ENCODE data around the gene SMAD7. TPM values are rescaled to one million over a fixed set of nuclear protein-coding genes. Genes with fewer than 3 reads are reported as not detected.

Gene SMAD7
- total RNA-seq, 2 donors from 2014 or later, result 23.3 to 44.5 TPM

DNA sequence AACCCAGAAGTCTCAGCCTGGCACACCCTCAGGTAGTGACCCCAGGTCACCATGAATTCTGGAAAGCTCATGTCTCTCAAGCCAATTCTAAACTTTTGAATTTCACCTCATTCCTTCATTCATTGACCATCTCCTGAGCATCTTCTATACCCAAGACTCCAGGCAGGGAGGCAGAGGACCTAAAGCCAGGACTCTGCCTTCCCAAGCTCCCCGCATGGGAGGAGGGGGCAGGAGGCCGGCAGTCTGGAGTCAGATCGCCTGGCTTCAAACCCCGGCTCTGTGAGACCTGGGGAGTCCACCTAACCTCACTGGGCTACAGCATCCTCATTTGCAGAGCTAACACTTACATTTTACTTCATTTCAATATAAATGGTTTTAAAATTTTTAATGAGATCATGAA lies 59.0 kb downstream of the SMAD7 start:
- H3K4me3 ChIP-seq, result no peak overlapping the region
- H3K27me3 ChIP-seq, result no peaks in the 10 kb centered on the region
- WGBS, 2 donors, result 97 to 100% methylated on average over 3 to 4 of the region's 4 CpGs
- intact Hi-C loops (cut with DNase I), result no loop called here
- H3K36me3 ChIP-seq (replicated peaks in 1 of 2; ENCODE audit: insufficient read depth in 1 of 2, low read depth in 2 of 2), result no peaks in the 10 kb centered on the region
- H3K4me1 ChIP-seq, result peaks cover 8% of the 10 kb centered on the region
- TF ChIP-seq, protein P1, sequence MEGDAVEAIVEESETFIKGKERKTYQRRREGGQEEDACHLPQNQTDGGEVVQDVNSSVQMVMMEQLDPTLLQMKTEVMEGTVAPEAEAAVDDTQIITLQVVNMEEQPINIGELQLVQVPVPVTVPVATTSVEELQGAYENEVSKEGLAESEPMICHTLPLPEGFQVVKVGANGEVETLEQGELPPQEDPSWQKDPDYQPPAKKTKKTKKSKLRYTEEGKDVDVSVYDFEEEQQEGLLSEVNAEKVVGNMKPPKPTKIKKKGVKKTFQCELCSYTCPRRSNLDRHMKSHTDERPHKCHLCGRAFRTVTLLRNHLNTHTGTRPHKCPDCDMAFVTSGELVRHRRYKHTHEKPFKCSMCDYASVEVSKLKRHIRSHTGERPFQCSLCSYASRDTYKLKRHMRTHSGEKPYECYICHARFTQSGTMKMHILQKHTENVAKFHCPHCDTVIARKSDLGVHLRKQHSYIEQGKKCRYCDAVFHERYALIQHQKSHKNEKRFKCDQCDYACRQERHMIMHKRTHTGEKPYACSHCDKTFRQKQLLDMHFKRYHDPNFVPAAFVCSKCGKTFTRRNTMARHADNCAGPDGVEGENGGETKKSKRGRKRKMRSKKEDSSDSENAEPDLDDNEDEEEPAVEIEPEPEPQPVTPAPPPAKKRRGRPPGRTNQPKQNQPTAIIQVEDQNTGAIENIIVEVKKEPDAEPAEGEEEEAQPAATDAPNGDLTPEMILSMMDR (IDR thresholded peaks at IDR 0.05), result no peak
- TF ChIP-seq POLR2A (IDR thresholded peaks at IDR 0.05), result no peak
- no peak for DNase-seq
- ATAC-seq, result no peak
- no peaks in the 10 kb centered on the region for H3K9me3 ChIP-seq
- H3K27ac ChIP-seq, result no peak overlapping the region

DNA sequence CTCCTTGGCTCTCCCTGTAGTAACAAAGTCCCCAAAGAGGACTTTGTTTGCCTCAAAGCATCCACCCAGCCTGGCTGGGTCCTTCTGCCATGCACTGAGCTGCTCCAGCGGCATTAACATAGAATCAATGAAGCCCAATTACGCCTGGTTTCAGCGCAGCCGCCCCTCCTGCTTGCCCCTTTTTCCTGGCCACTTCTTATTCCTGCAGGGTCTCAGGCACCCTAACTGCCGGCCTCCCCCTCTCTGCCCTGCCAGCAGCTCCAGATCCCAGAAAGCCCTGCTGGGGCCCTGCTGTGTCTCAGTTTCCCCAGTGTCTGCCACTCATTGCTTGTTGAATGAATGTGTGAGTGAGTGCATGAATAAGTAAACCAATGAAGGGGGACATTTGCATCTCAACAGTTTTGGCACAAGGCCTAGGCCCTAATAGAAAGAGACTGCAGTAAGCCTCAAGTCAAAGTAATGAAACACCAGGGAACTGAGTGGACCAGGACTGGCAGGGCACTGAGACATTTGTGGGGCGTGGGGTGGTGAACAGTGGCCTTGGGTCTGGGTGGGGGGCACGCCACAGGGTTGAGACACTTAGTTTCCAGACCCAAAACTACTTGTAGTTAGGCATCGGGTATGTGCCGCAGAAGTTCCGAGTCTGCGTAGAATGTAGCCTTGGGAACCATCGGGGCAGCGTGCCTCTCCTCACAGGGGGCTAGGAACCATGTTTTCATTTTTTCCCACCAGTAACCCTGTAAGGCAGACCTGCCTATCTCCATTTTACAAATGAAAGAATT lies 60.6 kb downstream of the SMAD7 start:
- intact Hi-C loops (cut with DNase I), result no loop called here
- WGBS, 2 donors, result 94 to 95% methylated on average over 12 to 13 of the region's 13 CpGs
- H3K4me1 ChIP-seq, result peaks cover 8% of the 10 kb centered on the region
- H3K27ac ChIP-seq, result no peak overlapping the region
- DNase-seq, result no peak
- TF ChIP-seq, protein P1 (IDR thresholded peaks at IDR 0.05), result no peak
- no peak for TF ChIP-seq POLR2A (IDR thresholded peaks at IDR 0.05)
- no peaks in the 10 kb centered on the region for H3K27me3 ChIP-seq
- no peak overlapping the region for H3K4me3 ChIP-seq
- no peak for ATAC-seq
- H3K9me3 ChIP-seq, result no peaks in the 10 kb centered on the region
- H3K36me3 ChIP-seq (replicated peaks in 1 of 2; ENCODE audit: insufficient read depth in 1 of 2, low read depth in 2 of 2), result no peaks in the 10 kb centered on the region

DNA sequence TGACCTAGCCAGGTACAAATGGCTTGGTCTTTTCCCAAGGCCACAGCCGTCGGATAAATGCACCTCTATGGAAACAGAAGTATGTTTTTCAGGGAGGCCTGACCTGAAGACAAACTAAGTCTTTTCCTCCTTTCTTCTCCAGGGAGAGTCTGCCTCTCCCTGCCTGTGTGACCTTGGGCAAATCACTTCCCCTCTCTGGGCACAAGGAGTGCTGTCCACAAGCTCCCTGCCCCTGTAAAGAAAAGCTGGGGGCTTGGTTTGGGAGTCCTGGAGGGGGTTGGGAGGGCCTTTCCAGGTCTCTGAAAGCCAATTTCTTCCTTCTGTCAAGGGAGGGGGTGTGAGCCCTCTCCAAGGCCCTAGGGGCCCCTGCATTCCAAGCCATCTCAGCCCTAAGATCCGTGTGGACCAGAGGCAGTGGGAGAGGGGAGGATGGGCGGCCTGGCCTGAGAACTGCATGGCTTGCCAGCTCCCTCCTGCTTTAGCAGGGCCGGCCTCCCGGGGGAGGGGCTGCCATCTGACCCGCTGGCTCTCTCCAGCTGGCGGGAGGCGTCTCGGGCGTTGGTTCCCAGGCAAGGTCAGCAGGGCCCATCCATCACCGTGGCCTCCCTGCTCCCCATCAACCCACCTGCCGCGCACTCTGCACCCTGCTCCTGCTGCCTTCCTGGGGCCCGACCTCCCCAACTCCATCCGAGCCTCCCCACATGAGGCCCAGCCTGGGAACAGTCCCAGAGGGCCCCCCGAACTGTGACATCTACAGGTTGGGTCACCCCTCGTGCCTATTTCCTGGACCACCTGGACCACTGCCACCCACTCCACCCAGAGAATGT lies 61.4 kb downstream of the SMAD7 start:
- peaks cover 8% of the 10 kb centered on the region for H3K4me1 ChIP-seq
- H3K27ac ChIP-seq, result no peak overlapping the region
- H3K4me3 ChIP-seq, result no peak overlapping the region
- TF ChIP-seq, protein P1 (IDR thresholded peaks at IDR 0.05), result no peak
- TF ChIP-seq POLR2A (IDR thresholded peaks at IDR 0.05), result no peak
- ATAC-seq (peak; percentile 52), DNase-seq (peak in 3 of 4 donors; percentile 32 to 53 (median 49))
- H3K36me3 ChIP-seq (replicated peaks in 1 of 2; ENCODE audit: insufficient read depth in 1 of 2, low read depth in 2 of 2), result no peaks in the 10 kb centered on the region
- H3K27me3 ChIP-seq, result no peaks in the 10 kb centered on the region
- H3K9me3 ChIP-seq, result no peaks in the 10 kb centered on the region
- intact Hi-C loops (cut with DNase I), result no loop called here
- 58 to 68% methylated on average over 13 to 18 of the region's 18 CpGs for WGBS, 2 donors

DNA sequence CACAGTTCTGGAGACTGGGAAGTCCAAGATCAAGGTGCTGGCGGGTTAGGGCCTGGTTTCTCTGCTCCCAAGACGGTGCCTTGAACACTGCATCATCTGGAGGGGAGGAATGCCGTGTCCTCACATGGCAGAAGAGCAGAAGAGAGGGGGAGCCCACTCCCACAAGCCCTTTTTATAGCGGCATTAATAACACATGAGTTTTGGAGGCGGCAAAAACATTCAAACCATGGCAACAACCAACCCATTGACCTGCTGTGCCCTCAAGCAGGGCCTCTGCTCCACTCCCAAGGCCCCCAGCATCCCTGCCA lies 62.0 kb downstream of the SMAD7 start:
- Histone ChIP-seq H3K4me3 (no peak overlapping the region), H3K9me3 (no peaks in the 10 kb centered on the region), H3K27ac (no peak overlapping the region), H3K4me1 (peaks cover 8% of the 10 kb centered on the region), H3K36me3 (replicated peaks in 1 of 2; ENCODE audit: insufficient read depth in 1 of 2, low read depth in 2 of 2) (no peaks in the 10 kb centered on the region), H3K27me3 (no peaks in the 10 kb centered on the region)
- ATAC-seq (no peak), DNase-seq (no peak)
- 96 to 99% methylated on average over 4 to 5 of the region's 5 CpGs for WGBS, 2 donors
- no peak for TF ChIP-seq POLR2A (IDR thresholded peaks at IDR 0.05)
- TF ChIP-seq, protein P1 (IDR thresholded peaks at IDR 0.05), result no peak
- intact Hi-C loops (cut with DNase I), result no loop called here

Measured in body of pancreas (tissue), 4 donors.